Stomach smooth muscle (tissue), 2 donors: ENCODE results near the gene CHN1.

Experiments
- H3K27ac ChIP-seq: one replicate; pipeline ENCODE4 v1.7.0; 2013; ENCODE audit warnings: mild to moderate bottlenecking, low read length, inconsistent platforms
- H3K27me3 ChIP-seq, 2 donors: one replicate each; pipeline ENCODE4 v1.7.0; 2013; ENCODE audit warnings: low read length in 2 of 2; ENCODE audit not compliant: insufficient read depth in 2 of 2, control insufficient read depth in 1 of 2
- H3K36me3 ChIP-seq, 2 donors: one replicate each; pipeline ENCODE4 v1.7.0; 2013; ENCODE audit warnings: low read length in 2 of 2; ENCODE audit not compliant: control insufficient read depth in 2 of 2, insufficient read depth in 2 of 2
- H3K4me1 ChIP-seq: one replicate; pipeline ENCODE4 v1.7.0; 2013; ENCODE audit warnings: low read length; ENCODE audit not compliant: control insufficient read depth, insufficient read depth
- H3K4me3 ChIP-seq, 2 donors: one replicate each; pipeline ENCODE4 v1.7.0; 2013; ENCODE audit warnings: low read length in 2 of 2
- H3K9ac ChIP-seq, 2 donors: one replicate each; pipeline ENCODE4 v1.7.0; 2013; ENCODE audit warnings: low read length in 2 of 2, mild to moderate bottlenecking in 1 of 2
- H3K9me3 ChIP-seq, 2 donors: one replicate each; pipeline ENCODE4 v1.7.0; 2013; ENCODE audit warnings: low read length in 2 of 2; ENCODE audit not compliant: control insufficient read depth in 2 of 2
- donor health status: healthy.
- donor health status: Pancreatic carcinoma.

CHN1 gene

DNA sequence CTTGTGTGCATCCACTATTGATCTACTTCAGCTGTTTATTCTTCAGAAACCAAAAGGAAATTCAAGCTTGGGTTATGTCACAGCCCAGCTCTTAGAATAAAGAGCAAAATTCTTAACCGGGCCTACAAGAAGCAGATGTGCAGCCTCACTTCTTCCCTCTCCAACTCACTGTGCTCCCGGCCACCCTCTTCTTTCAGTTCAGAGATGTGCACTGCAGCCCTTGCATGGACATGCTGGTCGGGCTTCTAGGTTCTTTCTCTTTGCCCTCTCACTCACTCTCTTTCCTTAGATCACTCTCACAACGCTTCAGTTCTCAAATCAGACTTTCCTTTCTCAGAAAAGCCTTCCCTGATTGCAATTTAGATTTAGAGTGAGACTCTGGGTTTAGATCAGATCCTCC lies 104.1 kb downstream of the CHN1 start:
- peak overlapping the region in 1 of 2 donors; percentile 47 for H3K9ac ChIP-seq
- no peak overlapping the region for H3K27ac ChIP-seq
- H3K4me1 ChIP-seq = no peaks in the 10 kb centered on the region
- no peaks in the 10 kb centered on the region for H3K9me3 ChIP-seq
- H3K4me3 ChIP-seq = peak overlapping the region in 1 of 2 donors; percentile 40
- H3K36me3 ChIP-seq = no peaks in the 10 kb centered on the region
- no peaks in the 10 kb centered on the region for H3K27me3 ChIP-seq

DNA sequence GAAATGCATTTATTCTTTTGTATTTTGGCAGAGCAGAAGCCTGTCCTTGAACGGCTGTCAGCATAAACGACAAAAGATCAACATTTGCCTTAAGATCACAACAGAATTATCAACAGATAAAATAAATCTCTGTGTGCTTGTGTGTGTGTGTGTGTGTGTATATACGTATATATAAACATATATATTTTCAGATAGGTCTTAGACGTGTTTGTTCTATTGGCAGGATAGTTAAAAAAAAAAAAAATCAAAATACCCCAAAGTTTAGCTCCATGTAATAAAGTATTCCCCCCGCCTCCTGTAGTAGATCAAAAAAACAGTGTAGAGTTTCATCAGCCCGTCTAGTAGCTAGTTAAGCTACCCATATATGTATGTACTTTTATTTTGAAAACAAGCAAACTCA lies 107.9 kb downstream of the CHN1 start:
- H3K4me1 ChIP-seq = no peaks in the 10 kb centered on the region
- no peak overlapping the region for H3K27ac ChIP-seq

GRCh38 chr2:174893018-174893417 lies 112.2 kb downstream of the CHN1 start:
- Histone ChIP-seq H3K36me3 (peaks cover 0 to 2% of the 10 kb centered on the region in 2 donors), H3K9ac (no peak overlapping the region), H3K27ac (no peak overlapping the region), H3K9me3 (no peaks in the 10 kb centered on the region), H3K4me1 (no peaks in the 10 kb centered on the region), H3K4me3 (no peak overlapping the region), H3K27me3 (no peaks in the 10 kb centered on the region)

More for the DNA sequence above, 107.9 kb downstream of the CHN1 start:
- Histone ChIP-seq H3K36me3 (no peaks in the 10 kb centered on the region), H3K4me3 (no peak overlapping the region), H3K9me3 (no peaks in the 10 kb centered on the region), H3K27me3 (no peaks in the 10 kb centered on the region), H3K9ac (no peak overlapping the region)

DNA sequence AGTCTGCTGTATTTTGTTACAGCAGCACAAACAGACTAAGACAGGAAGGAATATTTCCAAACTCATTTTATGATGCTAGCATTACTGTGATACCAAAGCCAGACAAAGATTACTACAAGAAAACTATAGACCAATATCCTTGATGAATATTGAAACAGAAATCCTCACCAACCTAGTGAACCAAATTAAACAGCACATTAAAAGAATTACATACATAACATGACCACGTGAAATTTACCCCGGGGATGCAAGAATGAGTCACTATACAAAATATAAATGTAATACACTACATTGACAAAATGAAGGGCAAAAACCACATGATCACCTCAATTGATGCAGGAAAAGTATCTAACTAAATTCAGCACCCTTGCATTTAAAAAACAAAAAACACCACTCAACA lies 112.6 kb downstream of the CHN1 start:
- Histone ChIP-seq H3K4me3 (no peak overlapping the region), H3K9me3 (no peaks in the 10 kb centered on the region), H3K9ac (no peak overlapping the region), H3K36me3 (peaks cover 0 to 2% of the 10 kb centered on the region in 2 donors), H3K27ac (no peak overlapping the region), H3K4me1 (no peaks in the 10 kb centered on the region), H3K27me3 (no peaks in the 10 kb centered on the region)

DNA sequence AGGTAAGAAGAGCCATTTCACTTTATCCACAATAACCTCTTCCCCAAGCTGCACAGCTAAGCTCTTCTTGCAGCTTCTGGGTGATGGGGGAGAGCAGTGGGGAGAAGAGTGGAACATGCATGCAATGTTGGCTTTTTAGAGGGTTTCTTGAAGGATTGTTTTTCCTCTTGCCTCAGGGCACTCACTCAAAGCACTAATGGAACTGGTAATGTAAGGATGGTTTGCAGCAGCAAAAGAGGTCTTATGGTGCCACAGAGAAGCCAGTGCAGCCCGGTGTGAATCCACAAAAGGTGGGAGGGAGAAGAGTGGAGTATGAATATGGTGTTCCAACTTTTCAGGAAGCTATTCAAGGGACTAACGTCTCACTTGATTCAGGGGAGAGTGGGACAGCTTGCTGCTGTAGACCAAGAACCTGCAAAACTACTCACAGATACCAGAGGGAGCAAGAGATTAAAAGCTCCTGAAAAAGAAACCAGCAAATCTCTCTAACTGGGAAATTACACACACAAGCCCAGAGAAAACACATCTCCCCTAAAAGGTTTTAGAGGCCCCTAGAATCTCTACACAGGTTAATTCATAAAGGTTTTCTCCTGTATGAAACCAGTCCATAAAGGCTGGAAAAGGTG lies 116.4 kb downstream of the CHN1 start:
- Histone ChIP-seq H3K4me1 (no peaks in the 10 kb centered on the region), H3K4me3 (no peak overlapping the region), H3K9ac (no peak overlapping the region), H3K27me3 (no peaks in the 10 kb centered on the region), H3K27ac (no peak overlapping the region), H3K9me3 (no peaks in the 10 kb centered on the region), H3K36me3 (peaks cover 0 to 2% of the 10 kb centered on the region in 2 donors)

DNA sequence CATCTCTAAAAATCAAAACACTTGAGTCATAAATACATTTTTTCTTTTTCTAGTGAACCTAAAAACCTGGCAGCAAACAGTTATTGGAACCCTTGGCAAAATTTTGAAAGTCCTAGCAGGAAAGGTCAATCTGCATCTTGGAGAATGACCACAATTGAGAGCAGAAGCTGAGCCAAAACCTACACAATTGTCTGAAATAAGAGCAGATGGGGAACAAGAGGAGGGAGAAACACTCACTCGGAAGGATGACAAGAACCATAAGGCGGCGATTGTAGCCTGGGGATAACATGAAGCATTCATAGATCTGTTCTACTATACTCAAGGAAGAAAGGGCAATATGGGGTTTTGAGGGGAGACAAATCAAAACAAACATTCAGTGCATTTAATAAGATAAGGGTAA lies 117.0 kb downstream of the CHN1 start:
- H3K9ac ChIP-seq = no peak overlapping the region
- no peaks in the 10 kb centered on the region for H3K9me3 ChIP-seq
- H3K4me1 ChIP-seq = no peaks in the 10 kb centered on the region
- no peak overlapping the region for H3K4me3 ChIP-seq
- H3K27ac ChIP-seq = no peak overlapping the region
- peaks cover 0 to 2% of the 10 kb centered on the region in 2 donors for H3K36me3 ChIP-seq
- H3K27me3 ChIP-seq = no peaks in the 10 kb centered on the region

DNA sequence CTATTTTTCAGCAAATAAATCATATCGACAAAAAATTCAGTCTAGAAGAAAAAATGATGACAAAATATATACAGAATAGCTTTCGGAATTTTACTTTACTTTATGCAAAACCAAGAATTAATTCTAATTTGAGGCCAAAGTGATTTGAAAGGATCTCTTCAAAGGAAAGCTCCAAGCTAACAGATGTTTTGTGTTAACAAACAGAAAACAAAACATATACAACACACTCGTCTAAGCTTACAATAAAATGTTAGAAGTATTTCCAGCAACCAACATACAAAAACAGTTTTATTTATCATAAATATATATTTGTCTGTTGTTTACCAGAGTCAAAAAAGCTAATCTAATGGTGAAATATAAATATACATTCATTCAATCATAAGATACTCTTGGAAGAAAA lies 122.8 kb downstream of the CHN1 start:
- peaks cover 3% of the 10 kb centered on the region for H3K4me1 ChIP-seq
- H3K27ac ChIP-seq = no peak overlapping the region
- H3K9ac ChIP-seq = no peak overlapping the region
- H3K27me3 ChIP-seq = no peaks in the 10 kb centered on the region
- no peaks in the 10 kb centered on the region for H3K36me3 ChIP-seq
- H3K4me3 ChIP-seq = no peak overlapping the region
- H3K9me3 ChIP-seq = no peaks in the 10 kb centered on the region

- Histone ChIP-seq H3K36me3 (no peaks in the 10 kb centered on the region), H3K27me3 (no peaks in the 10 kb centered on the region), H3K9me3 (no peaks in the 10 kb centered on the region), H3K4me1 (peaks cover 3% of the 10 kb centered on the region), H3K4me3 (no peak overlapping the region), H3K9ac (no peak overlapping the region), H3K27ac (no peak overlapping the region)
These were observed 123.5 kb downstream of the CHN1 start for GRCh38 chr2:174881678-174882077.

DNA sequence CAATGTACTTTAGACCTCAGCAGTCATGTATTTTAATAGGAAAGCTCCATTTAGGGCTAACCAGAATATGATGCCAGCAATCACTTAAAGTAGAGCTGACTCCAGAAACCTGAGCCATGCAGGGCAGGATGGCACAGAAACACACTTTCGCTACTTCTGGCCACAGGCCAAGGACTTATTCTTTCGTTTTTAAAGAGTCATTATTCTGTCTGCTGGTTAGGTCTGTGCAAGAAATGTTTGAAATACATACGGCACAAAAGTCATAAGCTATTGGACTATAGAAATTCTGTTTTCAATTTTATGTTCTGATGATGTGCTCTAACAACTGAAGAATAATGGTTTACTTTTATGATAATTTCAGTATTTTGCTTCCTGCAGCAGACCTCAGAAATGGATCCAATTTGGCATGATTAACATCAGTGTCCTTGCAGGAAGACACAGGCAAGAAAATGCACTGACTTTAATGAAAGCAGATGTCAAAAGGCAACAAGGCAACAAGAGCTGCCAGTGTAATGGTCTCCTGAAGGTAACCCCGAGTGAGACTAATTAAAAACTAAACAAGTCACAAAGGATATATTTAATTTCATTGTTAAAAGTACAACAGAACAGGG lies 126.5 kb downstream of the CHN1 start:
- Histone ChIP-seq H3K9me3 (no peaks in the 10 kb centered on the region), H3K27me3 (no peaks in the 10 kb centered on the region), H3K4me3 (peak overlapping the region; percentile 69 to 76), H3K36me3 (no peaks in the 10 kb centered on the region), H3K27ac (no peak overlapping the region), H3K9ac (peak overlapping the region in 1 of 2 donors; percentile 54), H3K4me1 (peaks cover 3% of the 10 kb centered on the region)

GRCh38 chr2:174877751-174878150 lies 127.4 kb downstream of the CHN1 start:
- H3K4me3 ChIP-seq = no peak overlapping the region
- H3K36me3 ChIP-seq = no peaks in the 10 kb centered on the region
- no peak overlapping the region for H3K9ac ChIP-seq
- H3K9me3 ChIP-seq = no peaks in the 10 kb centered on the region
- H3K4me1 ChIP-seq = peaks cover 3% of the 10 kb centered on the region
- H3K27ac ChIP-seq = no peak overlapping the region
- H3K27me3 ChIP-seq = no peaks in the 10 kb centered on the region

GRCh38 chr2:174877301-174877700 lies 127.9 kb downstream of the CHN1 start:
- Histone ChIP-seq H3K9me3 (no peaks in the 10 kb centered on the region), H3K9ac (no peak overlapping the region), H3K36me3 (no peaks in the 10 kb centered on the region), H3K4me1 (peaks cover 3% of the 10 kb centered on the region), H3K4me3 (no peak overlapping the region), H3K27ac (no peak overlapping the region), H3K27me3 (no peaks in the 10 kb centered on the region)
